ENCODE measurements around the gene FAM180A.
"Not testable (repeated sequence)": the region's sequence is repeated elsewhere in the genome, so short reads cannot be mapped to it uniquely, and the experiment has no call there.

Gene FAM180A

DNA sequence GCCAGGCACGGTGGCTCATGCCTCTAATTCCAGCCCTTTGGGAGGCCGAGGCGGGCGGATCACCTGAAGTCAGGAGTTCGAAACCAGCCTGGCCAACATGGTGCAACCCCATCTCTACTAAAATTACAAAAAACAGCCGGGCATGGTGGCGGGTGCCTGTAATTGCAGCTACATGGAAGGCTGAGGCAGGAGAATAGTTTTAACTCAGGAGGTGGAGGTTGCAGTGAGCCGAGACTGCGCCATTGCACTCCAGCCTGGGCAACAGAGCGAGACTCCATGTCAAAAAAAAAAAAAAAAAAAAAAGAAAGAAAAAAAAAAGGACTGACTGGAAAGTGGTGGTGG lies 11.3 kb downstream of the FAM180A start:
- DNase-seq: not testable (repeated sequence)

DNA sequence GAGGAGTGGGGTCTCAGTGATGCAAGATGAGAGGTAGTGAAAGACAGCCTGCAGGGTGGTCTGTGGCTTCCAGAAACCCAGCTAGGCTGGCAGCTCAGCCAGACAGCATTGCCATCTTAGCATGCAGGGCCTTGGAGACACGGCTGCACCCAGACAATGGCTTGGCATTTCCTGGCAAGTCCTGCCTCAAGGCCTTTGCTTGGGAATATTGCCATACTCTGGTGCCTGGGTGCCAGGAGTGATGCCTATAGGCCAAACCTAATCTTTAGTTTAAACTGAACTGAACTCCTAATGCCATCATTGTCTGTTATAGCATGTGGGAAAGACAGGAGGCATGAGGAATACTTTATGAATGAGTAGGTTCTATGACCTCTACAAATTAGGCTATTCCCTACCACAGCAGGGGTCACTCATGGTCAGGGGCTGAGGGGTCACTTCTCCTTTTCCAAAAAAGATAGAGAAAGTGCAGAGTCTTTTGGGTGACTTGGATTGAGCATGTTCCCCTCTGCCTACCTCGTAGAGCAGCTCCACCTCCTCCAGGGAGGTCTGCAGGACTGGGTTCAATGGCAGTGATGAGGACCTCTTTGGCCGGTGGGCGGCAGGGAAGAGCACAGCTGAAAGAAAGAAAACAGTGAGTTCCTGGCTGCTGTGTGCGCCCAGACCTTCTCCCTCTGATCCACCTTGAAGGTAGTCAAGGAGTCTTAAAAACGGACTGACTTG lies 11.9 kb downstream of the FAM180A start:
- no peak for DNase-seq

DNA sequence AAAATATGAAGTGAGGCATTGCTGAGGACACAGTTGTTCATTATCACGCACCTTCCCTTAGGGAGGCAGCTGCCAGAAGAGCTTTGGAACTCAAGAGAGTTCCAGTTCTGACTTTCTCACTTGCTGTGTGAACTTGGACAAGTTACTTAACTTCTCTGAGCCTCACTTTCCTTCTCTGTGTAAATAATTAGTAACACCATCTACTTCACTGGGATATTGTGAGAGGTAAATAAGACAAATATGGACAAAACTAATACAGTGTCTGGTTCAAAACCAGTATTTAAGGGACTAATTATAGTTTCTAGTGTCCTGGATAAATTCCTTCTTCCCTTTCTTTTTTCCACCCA lies 14.3 kb downstream of the FAM180A start:
- DNase-seq: no peak

DNA sequence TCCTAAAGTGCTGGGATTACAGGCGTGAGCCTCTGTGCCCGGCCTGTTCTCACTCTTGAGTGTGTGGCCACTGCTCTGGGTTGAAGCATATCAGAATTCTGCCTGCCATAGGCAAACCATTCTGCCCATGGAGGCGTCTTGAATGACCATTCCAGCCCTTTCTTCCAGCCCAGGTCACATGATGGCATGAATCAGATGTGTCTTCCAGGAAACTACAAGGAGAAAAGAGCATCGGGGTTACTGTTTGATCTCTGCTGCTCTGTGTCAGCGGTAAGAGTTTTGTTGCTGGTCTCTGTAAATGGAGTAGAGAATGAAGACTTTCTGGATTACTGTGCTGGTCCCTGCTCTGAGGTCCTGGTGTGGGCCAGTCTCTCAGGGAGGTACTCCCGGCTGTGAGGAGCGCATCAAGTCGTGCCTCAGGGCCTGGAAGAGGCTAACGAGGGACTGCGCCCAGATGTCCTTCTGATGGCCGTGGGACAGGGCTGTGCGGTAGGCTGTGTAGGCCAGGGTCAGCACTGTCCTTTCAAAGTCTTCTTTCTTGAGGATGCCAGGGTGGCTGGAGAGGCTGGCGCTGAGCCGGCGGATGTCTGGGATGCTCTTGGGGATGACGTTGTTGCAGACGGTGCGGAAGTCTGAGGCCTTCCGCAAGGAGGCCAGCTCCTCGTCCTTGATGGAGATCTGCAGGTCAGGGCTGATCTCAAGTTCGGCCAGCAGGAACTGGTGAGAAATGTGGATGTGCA lies 14.8 kb downstream of the FAM180A start:
- DNase-seq: no peak

DNA sequence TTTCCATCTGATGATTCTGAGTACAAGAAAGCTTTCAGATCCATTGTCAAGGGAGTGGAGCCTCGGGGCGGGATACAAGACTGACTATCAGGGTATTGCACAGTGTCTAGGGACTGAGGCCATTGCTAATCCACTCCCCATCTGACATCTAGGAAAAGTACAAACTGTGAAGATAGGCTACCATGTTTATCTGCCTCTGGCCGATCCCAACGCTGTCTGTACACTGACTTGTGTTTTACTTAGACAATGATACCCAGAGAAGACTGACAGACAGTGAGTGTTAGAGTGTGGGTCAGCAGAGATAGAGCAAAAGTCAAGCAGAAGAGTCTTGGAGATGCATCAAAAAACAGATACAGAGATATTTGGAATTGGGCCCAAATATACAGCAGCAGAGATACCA lies 17.5 kb downstream of the FAM180A start:
- DNase-seq: no peak

DNA sequence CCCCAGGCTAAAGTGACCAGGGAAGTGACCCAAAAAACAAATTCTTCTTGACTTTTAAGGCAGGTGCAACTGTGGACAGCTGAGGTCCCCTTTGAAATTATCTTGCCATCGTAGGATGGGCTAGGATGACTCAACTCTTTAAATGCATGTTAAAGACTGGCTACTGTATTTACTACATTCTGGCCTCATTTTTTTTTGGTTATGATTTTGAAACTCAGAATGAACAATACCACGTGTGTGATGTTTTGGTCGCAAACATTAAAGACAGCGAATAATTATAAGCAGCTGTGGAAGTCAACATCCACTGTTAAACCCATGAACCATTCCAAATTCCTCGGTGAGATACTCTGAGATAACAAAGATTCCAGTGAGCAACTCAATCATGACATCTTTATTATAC lies 19.4 kb downstream of the FAM180A start:
- DNase-seq: no peak

DNA sequence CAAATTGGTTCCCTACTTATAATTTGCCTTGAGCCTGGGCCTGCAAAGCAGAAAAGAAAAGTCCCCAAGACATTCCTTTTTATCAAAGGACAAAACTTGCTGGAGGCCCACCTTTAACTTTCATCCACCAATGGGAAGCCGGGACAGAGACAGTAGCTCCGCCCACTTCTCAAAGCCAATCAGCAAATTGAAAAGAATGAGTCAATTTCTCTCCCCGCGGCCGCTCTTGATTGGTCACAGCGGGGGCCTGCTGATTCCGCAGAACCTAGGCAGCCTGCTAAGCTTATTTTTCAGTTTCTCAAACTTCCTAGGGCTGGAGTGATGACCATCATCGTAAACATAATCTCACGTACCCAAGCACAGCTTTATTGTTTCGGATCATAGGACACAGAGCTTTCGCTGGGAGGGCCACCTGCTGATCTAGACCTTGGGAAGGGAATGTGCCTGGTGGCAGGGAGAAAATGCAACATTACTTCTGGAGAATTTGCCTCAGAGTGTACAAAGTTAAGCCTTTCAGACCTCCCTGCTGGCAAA lies 20.4 kb downstream of the FAM180A start, which contains the start of gene SLC13A4:
TSS of gene SLC13A4 (minus strand) at position 51 of the 534 bp plus-strand sequence. CDS start 690 bp downstream, outside the sequence.
- no peak for DNase-seq

DNA sequence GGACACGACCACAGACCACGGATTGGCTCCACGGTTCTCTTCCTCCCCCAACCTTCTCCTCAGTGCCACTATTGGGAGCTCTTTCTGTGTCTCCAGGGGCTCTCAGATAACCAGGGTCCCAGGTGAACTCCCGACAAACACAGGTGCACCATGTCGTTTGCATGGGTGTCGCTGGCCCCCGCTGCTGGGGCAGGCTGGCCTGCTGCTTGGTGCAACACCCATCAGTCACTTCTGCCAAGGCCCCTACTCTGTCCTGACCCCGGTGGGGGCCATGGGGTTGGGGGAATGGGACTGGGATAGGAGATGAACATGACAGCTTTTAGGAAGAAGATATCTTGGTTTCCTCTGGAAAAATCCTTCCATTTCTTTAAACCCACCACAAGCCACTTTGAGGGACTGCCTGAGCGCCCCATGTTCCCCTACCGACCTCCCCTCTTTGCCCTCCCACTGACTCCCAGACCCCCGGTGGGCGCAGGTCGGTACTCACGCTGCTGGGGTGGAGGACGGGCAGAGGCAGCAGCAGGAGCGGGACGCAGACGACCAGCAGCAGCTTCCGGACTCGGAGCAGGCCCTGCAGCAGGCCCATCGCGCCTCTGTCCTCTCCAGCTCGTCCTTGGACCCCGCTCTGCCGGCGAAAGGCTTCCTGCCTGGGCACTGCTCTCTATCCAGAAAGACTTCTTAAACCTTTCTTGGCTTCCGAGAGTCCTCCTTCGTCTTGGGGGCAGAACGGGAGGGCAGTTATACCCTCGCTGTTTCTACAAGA lies 21.5 kb downstream of the FAM180A start:
- no peak for DNase-seq

DNA sequence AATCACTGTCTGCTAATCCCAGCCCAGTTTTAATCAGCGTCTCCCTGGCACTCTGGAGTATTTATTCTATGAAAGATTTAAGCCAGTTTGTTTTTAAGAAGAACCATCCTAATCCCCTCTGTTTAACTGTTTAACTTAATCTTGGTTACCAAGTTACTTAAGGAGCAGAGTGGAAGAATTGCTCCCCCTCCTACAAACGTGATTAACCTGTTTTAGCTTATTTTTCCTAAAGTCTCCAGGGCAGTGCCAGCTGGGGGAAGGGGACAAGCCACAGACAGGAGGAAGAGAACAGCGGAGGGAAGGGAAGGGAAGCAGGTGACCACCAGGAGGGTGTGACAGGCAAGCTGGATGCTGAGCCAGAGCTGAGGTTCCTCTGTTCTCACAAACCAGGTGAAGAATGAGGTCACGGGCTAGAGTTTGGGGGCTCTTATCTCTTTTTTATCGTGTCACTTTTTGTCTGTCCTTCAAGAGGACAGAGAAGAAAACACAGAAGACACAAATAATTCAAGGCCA lies 22.3 kb downstream of the FAM180A start:
- no peak for DNase-seq

DNA sequence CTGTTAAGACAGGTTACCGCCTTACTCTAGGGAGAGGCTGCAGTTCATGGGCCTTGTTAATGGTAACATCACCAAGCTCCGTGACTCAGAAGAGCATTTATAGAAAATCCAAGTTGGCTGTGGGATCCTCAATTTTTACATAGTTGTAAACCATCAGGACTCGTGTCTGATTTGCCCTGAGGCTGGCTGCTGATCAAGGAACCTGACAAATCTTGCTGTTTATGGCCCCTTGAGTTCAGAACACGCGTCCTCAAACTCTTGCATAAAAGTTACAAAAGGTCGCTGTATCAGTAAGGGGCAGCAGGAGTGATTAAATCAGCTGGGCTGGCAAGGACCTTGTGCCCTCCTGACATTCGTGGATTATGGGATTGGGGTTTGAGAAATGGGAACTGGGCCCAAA lies 25.2 kb downstream of the FAM180A start:
- DNase-seq: no peak

DNA sequence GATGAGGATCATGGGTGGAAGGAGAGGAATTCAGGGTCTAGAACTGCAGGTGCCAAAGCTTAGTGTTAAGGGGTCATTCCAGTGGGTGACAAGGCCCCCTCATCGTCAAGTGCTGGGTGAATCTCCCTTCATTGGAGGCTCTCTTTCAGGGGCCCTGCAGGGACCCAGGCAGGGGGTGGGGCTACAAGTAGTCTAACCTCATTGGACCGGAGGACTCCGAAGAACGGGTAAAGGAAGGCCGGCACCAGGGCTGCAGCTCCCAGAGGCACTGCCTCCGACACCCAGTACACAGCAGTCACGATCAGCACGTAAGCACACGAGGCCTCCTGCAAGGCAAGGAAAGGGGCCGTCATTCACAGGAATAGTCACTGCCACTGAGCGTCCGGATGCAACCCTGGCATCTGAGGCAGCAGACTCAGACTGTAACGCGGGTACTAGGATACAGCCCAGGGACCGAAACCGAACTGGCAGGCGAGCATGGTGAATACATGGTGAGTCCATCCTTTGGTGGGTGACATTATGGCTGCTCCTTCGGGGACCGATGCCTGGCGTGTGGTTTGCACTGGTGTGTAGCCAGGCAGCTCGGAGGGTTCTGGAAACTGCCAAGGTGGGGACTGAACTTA lies 27.3 kb downstream of the FAM180A start:
- DNase-seq: no peak

DNA sequence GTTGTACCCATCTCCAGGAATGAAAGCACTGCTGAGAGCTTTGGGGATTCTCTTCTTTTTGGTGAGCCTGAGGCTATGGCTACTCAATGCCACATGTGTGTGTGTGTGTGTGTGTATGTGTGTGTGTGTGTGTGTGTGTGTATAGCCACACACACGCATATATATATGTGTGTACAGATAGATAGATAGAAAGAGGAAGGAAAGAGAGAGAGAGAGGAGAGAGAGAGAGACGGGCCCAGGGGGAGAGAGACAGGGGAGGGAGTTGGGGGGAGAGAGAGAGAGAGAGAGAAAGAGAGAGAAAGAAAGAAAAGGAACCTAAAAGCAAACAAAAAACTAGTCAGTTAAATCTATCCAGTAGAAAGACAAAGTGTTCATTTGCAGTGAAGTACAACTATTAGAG lies 28.9 kb downstream of the FAM180A start:
- DNase-seq: no peak

DNA sequence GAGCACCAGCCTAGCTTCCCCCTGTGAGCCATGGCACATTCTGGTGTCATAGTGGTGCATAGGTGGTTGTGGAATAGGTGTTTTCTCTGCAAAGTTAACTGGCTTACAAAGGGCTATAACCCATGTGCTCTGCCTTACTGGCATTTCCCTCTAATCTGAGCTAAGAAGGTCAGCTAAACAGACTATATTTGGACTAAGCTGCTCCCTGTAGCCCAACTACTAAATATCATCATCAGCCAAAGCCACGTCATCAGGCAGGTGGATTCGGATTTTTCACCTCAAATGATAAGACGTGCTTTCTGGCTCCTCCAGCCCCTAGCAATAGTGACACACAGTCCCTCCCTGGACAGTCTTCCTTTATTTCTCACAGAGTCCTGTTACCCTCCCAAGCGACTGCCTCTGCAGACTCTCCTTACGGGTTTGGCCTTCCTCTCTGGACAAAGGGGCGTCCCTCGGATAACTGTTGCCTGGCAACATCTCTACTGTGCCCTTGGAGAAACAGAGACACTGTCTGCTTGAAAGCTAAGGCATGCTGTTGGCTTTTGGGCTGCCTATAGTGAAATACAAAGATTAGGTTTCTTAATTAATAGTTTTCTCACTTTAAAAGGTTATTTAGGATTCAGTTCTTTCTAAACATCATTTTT lies 29.7 kb downstream of the FAM180A start:
- DNase-seq: no peak

DNA sequence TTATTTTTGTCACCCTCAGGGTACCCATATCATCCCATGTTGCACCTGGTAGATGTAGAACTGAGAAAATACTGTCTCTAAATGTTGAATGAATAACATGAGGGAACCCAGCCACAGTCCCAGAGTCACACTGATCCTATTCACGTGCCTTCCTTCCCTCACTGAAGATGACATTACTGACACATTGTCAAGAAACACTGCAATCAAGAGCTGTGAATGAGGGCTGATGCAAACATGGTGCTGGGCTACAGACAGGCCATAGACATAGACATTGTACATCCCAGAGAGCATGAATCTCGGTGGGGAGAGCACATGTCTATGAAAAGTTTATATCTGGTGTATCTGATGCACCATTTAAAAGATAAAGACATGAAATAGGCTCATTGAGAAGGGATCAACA lies 30.4 kb downstream of the FAM180A start:
- no peak for DNase-seq

DNA sequence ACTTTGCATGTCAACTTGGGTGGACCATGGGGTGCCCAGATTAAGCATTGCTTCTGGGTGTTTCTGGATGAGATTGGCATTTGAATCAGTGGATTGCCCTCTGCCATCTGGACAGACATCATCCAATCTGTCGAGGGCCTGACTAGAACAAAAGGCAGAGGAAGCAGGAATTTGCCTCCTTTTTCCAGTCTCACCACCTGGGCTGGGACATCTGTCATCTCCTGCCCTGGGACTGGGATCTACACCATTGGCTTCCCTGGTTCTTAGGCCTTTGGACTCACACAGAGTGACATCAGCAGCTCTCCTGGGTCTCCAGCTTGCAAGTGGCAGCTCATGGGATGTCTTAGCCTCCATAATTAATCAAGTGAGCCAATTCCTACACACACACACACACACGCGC lies 30.9 kb downstream of the FAM180A start:
- DNase-seq: no peak

DNA sequence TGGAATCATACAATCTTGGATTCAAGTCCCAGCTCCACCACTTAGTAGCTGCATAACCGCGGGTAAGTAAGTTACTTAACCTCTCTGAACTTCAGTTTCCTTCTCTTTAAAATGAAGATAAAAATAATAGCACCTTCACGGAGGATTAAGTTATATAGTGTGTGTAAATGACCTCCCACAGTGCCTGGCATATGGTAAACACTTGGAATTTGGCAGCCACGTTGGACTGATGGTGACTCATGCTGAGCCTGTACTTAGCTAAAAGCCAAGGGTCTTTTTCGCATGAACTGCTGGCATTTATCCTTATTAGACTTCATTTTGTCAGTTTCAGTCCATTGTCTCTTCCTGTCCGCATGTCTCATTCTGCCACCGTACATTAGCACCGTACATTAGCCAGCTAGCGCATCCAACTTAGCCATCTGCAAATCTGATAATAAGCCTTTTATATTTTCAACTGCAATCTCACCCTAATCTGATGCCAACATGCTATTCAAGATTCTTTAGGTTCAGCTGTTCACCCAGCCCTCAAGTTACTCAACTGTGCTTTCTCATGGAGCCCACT lies 31.9 kb downstream of the FAM180A start:
- DNase-seq: no peak

DNA sequence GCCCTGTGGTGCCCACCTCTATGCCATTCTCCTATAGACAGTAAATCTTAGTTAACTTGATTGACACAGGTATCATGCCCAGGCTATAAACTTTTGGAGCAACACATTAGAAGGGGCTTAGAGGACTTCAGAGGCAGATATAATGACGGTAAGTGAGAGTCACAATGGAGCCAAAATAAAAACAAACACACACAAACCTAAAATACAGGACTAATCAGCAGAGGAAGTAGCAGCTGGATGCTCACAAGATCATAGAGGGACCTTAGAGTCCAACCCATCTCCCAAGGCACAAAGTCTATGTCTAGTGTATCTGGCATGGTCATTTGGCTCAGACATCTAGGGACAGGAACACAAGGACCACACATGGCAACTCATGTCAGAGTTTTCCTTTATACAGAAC lies 32.9 kb downstream of the FAM180A start:
- no peak for DNase-seq

DNA sequence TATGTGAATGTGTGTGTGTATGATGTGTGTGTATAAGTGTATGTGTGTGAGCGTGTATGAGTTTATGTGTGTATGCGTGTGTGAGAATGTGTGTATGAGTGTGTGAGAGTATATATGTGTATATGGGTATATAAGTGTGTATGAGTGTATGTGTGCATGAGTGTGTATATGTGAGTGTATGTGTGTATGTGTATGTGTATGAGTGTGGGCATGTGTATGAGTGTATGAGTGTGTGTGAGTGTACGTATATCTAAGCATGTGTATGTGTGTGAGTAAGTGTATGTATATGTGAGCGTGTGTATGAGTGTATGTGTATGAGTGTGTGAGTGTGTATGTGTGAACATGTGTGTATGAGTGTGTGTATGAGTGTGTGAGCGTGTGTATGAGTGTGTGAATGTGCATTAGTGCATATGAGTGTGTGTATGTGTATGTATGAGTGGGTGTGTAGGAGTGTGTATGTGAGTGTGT lies 33.5 kb downstream of the FAM180A start:
- no peak for DNase-seq

DNA sequence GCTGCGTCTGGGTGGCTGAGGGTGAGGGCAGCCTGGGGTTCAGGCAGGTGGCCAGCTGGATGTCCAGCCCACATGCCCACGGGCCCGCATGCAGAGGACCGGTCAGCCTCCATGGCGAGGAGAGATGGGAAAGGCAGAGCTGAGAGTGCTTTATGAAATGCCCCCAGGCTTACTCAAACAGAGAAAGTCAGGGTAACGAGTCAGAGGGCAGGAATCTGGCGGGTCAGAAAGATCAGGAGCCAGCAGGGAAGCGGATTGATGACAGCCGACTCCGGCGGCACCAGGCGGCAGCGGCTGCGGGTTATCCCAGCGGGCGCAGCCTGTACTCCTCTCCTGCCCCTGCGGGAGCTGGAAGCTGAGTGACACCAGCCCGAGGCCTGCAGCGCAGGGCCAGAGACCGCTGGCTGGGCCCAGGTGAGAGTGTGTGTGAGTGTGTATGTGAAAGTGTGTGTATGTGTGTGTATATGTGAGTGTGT lies 34.0 kb downstream of the FAM180A start:
- no peak for DNase-seq

DNA sequence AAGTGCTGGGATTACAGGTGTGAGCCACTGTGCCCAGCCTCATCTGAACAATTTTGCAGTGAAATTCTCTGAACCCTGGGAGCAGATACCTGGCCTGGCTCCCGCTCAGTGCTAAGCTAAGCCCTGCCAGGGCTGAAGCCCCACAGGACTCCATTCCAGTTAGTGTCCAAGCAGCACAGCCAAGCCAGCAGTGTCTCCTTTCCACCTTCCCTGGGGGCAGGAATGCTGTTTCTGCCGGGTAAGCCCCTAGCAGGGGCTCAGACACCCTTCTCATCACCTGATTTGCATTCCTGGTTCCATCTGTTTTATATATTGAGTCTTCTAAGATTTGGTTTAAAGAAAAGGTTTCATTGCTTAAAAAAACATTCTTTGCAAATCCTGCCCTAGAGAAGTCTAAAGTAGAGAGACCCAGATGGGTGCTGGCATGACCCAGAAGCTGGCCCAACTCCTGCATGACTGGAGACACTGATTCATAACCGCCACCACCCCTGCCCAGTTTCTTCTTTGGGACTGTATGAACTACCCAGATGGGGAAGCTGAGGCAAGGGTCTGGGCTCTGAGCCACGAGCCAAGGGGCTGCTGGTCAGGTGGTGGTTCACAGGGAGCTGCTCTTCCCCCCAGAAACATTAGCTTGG lies 34.7 kb downstream of the FAM180A start:
- DNase-seq: no peak

DNA sequence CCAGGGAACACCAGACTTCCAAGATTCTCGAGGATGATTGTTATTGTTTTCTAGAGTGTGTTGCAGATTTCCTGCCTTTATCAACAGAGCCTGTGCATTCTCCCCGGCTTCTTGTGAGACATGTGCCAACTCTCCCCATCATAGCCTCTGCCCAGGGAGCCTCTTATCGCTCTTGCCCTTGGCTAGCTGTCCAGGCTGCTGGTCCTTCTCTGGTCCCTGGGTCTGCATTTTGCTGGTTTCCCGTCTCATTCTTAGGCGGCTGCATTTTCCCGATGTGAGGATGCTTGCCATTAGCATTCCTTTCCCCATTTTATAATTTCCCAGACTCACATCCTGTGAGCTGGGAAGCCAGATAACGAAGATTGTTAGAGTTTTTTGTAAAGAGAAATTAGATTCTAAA lies 35.8 kb downstream of the FAM180A start:
- no peak for DNase-seq

Data from T-helper 2 cell (primary cell).